HG02798 (cell line): Measurements from ENCODE around the gene CXCR2.
"Not testable (repeated sequence)": the region's sequence is repeated elsewhere in the genome, so short reads cannot be mapped to it uniquely, and the experiment has no call there.

Experiments
- ATAC-seq: cut with Tn5 transposase; IDR thresholded peaks from one replicate; pipeline ENCODE4 v1.9.1; 2021; ENCODE audit warnings: mild to moderate bottlenecking; ENCODE audit not compliant: unreplicated experiment, poor library complexity

The CXCR2 gene

GRCh38 chr2:218129458-218130135 is 3.8 kb downstream of the CXCR2 start:
- ATAC-seq: no peak

GRCh38 chr2:218130377-218130776 is 4.5 kb downstream of the CXCR2 start:
- ATAC-seq: no peak

- no peak for ATAC-seq
Measured at GRCh38 chr2:218130822-218131221, 5.0 kb downstream of the CXCR2 start.

GRCh38 chr2:218137514-218137913 is 11.7 kb downstream of the CXCR2 start:
- ATAC-seq: no peak

- ATAC-seq: no peak
Measured at GRCh38 chr2:218138047-218138446, 12.2 kb downstream of the CXCR2 start.

GRCh38 chr2:218145124-218145523 is 19.3 kb downstream of the CXCR2 start:
- ATAC-seq: no peak

- no peak for ATAC-seq
Measured at GRCh38 chr2:218146056-218146455, 20.2 kb downstream of the CXCR2 start.

GRCh38 chr2:218149098-218149497 is 23.3 kb downstream of the CXCR2 start:
- ATAC-seq: no peak

- ATAC-seq: no peak
Measured at GRCh38 chr2:218149848-218150440, 24.1 kb downstream of the CXCR2 start.

GRCh38 chr2:218152172-218152571 is 26.3 kb downstream of the CXCR2 start:
- no peak for ATAC-seq

- ATAC-seq: no peak
Measured at GRCh38 chr2:218152777-218153176, 26.9 kb downstream of the CXCR2 start.

- no peak for ATAC-seq
Measured at GRCh38 chr2:218155953-218156479, 30.2 kb downstream of the CXCR2 start.

- ATAC-seq: no peak
Measured at GRCh38 chr2:218161644-218162043, 35.8 kb downstream of the CXCR2 start.

- ATAC-seq: no peak
Measured at GRCh38 chr2:218162814-218163213, 37.0 kb downstream of the CXCR2 start.

GRCh38 chr2:218166791-218167190 is 41.0 kb downstream of the CXCR2 start, which contains the start of gene CXCR1:
Gene CXCR1, minus strand, starts transcription at chr2:218166962. Its CDS starts 1,751 bp downstream, at chr2:218165211.
- ATAC-seq: no peak

GRCh38 chr2:218168016-218168415 is 42.2 kb downstream of the CXCR2 start:
- ATAC-seq: no peak

- ATAC-seq: no peak
Measured at GRCh38 chr2:218168635-218169462, 43.0 kb downstream of the CXCR2 start.

GRCh38 chr2:218169757-218170546 is 44.1 kb downstream of the CXCR2 start:
- ATAC-seq: no peak

GRCh38 chr2:218171744-218172143 is 45.9 kb downstream of the CXCR2 start:
- not testable (repeated sequence) for ATAC-seq

GRCh38 chr2:218172845-218173244 is 47.0 kb downstream of the CXCR2 start:
- ATAC-seq: no peak
